Measurements from ENCODE around the gene PREPL.

PREPL gene

DNA sequence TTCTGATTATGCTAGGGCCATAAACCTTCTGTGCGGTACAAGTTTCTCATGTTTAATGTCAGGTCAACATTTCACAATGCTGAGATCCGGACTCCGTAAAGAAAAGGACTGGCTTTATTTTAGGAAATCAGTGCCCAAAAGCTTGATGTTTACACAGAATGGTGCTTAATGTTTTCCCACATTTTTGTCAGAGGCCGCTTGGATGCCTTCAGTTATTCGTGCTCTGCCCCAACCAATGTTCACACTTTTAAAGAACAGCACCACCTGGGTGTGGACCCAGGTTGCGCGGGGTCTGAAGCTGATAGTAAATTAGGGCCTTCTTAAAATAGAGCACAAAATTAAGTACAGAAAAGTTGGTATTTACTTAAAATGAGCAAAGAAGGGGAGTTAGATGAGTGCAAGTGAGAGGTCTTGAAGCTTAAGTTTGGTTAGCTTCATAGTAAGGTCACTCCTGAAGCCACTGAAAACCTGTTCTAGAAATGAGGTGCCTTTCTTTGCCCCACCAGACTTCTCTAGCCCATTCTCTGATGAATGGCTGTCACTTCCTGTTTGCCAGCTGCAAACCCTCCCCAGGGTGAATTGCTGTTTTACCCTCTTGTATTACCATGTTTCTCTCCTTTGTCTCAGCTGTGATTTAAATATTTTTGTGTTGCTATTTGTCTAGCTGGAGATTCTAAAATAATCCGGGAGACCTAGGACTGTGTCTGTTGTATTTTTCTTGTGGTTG, 65.5 kb downstream of the PREPL start:
- no peak for DNase-seq (ENCODE audit: low read depth)

DNA sequence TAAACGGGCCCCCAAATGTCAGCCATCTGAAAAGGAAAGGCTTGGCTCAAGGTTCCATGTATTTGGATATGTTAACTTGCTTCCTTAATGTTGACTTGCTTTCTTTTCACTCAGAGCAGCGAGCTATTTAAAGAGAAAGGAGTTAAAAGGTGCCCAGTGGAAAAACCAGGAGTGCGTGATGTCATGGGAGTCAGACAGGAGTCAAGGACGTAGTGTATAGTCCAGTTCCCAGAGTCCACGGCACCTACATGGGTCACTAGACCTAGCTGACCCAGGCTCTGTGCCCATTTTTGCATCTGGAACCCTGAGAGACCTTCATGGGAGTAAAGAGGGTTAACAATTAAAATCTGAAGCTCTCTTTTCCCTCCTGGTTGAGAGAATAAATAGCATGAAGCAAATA, 66.2 kb downstream of the PREPL start:
- no peak for DNase-seq (ENCODE audit: low read depth)

DNA sequence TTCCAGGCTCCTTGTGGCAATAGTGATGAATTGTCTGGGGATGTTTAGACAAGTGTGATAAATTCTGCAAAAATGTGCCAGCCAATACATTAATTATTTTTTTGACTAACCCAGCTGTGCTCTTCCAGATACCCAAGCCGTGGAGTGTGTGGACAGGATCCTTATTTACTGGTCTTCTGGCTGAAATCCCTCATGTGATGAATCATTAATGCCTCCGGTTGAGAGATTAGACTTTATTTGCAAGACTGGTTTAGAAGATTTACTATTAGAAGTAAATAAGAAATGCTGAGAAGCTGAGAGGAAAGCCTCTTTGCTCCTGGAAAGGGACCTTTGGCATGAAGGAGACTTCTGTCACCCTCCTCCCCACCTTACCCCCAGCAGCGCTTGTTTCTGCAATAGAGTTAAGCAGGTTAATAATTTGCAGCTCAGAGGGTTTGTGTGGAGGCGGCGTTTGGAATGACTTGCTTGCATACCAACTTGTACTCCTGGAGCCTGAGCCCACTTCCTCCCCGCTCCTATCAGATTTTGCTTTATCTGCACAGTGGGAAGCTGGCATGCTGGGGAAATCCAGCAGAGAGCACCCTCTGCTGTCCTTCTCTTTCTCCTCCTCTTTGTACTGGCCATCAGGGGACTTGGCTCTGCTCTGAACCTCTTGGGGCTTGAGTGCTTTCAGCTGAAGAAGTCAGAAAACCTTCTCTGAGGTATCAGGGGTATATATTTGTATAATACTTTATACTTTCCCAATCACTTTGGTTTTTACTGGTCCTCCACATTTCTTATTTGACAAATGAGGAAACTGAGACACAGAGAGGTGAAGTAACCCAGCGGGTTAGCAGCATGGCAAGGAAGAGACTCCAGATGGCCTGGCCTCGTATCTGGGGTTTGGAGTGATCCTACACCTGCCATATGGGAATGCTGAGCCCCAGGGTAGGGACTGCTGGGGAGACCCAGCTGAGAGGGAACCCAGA, 69.7 kb downstream of the PREPL start:
- peak; percentile 64 for DNase-seq (ENCODE audit: low read depth)

DNA sequence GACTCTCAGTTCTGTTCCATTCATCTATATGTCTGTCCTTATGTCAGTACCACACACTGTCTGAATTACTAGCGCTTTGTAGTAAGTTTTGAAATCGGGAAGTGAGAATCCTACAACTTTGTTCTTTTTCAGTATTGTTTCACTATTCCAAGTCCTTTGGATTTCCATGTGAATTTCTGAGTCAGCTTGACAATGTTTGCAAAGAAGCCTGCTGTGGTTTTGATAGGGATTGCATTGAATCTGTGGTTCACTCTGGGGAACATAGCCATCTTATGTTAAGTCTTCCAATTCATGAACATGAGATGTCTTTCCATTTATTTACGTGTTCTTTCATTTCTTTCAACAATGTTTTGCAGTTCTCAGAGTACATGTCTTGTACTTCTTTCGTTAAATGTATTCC, 71.0 kb downstream of the PREPL start:
- DNase-seq (ENCODE audit: low read depth): peak; percentile 60

DNA sequence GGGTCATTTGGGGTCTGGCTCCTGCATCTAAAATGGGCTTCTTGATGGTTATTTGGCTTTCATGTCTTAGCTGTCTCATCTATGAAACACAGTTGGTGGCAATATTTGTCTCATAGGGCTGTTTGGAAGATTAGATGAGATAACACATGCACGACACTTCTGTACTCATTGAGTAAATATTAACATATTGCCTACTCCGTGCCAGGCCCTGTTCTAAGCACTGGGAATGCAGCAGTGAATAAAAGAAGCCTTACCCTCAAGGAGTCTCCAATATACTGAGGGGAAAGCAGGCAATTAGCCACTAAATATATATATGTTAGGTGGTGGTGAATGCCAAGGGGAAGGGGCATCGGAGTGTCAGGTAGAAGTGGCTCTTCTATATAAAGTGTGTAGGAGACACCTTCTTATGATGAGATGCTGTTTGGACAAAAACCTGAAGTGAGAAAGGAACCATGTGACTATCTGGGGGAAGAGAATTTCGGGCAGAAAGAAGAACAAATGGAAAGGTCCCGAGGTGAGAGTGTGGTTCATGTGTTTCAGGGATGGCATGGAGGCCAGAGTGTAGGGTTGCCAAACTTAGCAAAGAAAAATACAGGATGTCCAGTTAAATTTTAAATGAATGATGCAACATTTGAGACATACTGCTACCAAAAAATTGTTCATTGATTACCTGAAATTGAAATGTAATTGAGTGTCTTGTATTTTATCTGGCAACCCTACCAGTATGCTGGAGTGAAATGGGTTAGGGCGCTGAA, 74.2 kb downstream of the PREPL start:
- DNase-seq (ENCODE audit: low read depth): no peak

DNA sequence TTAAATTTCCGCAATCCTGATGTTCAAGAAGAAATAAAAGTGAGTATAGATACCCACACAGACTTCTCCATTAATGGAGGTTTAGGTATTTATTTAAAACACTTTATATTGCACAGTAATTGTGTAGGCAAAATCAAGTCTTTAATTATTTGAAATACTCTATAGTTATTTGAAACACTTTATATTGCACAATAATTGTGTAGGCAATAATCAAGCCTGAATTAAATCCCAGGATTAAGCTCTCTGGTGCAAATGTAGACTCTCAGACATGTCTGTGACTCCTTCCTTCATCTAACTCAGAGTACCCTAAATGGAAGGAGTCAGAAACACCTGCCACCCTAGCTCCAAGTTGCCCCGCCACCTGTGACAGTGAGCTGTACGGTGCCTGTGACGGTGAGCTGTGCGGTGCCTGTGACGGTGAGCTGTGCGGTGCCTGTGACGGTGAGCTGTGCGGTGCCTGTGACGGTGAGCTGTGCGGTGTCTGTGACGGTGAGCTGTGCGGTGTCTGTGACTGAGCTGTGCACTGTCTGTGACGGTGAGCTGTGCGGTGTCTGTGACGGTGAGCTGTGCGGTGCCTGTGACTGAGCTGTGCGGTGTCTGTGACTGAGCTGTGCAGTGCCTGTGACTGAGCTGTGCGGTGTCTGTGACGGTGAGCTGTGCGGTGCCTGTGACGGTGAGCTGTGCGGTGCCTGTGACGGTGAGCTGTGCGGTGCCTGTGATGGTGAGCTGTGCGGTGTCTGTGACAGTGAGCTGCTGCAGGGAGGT, 75.0 kb downstream of the PREPL start:
- DNase-seq (ENCODE audit: low read depth): no peak

DNA sequence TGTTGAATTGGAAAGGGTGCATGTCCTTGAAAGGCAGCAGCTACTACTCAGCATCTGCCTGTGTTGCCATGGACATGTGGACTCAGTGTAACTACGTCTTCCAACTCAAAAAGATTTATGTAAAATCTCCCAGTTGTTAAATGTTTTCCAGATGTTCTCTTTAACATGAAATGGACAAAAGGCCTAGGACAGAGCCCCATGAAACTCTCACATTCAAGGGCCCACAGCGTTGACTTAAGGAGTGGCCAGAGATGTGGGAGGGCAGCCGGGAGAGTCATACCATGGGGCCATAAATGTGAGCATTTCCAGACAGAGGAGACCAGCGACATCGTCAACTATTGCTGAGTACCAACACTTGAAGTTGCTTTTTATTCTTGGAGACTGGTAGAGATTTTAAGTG, 76.1 kb downstream of the PREPL start:
- DNase-seq (ENCODE audit: low read depth): no peak

DNA sequence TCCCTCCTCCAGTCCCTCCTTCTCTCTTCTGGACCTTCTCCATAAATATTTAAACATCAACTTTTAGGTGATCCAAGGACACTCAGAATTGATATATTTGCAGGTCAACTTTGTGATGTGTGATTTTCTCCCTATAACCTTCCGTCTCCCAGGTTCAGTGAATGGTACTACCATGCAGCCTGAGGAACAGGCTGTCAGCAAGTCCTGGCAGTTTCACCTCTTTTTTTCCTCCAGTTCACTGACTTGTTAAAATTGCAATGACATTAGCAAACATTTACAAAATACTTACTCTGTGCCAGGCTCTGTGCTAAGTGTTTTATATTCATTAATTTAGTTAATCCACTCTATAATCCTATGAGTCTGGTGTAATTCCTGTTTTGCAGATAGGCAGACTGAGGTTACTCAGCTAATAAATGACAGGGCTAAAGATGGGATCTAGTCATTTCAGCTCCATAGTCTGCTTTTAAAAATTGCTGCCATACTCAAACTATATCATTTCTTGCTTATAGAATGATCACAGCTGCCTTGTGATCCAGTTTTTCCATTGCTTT, 78.1 kb downstream of the PREPL start:
- no peak for DNase-seq (ENCODE audit: low read depth)

DNA sequence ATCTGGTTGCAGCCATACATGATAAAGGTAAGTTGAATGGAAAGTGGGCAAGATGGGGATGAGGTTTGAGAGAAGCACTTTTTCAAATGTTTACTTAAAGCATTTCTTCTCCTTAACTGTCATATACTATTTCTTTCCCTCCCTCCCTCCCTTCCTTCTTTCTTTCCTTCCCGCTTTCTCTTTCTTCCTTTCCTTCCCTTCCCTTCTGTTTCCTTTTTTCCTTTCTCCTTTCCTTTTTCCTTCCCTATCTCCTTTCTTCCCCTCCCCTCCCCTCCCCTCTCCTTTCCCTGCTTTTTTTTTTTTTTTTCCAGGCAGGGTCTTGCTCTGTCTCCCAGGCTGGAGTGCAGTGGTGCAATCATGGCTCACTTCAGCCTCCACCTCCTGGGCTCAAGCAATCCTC, 80.4 kb downstream of the PREPL start:
- DNase-seq (ENCODE audit: low read depth): no peak

DNA sequence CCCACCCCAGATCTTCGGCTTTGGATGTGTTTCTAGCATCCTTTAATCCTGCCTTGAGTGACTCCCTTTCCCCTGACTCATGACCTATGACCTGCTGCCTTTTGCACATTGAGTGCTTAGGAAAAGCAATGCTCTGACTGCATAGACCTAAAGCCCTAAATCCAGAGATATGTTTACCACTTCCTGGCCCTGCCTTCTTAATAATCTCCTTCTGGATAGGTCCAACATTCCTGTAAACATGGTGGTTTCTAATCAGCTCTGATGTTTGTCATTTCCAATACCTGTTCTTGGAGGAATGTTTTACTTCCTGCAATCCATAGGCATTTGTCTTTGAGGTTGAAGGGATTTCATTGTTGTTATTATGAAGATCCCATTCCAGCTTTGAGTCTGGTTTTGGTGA, 83.8 kb downstream of the PREPL start:
- no peak for DNase-seq (ENCODE audit: low read depth)

DNA sequence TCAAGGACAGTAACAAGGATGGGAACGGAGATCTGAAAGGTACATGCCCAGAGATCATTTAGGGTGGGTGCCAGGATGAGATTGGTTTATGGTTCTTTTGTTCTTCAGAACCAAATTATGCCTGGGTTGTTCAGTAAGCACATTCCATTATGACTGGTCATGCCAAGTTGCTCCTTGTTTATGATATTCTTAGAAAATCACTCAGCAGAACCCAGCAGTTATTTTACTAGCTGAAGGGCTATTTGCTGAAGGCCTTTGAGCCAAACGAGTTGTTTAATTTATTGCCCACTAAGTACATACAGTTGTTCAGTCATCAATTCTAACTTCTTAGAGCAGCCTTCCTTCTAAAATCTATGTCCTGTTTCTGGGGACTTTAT, 85.4 kb downstream of the PREPL start:
- DNase-seq (ENCODE audit: low read depth): no peak

DNA sequence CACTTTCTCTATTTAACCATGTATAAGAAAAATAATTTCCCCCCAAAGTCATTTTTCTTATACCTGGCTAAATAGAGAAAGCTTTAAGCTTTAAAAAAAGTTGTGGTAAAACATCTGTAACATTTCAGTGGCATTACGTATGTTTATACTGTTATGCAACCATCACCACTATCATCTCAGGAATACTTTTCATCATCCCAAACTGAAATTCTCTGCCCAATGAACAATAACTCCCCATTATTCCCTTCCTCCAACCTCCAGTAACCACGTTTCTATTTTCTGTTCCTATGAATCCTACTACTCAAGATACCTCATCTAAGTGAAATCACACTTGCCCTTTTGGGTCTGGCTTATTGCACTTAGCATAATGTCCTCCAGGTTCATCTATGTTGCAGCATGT, 87.7 kb downstream of the PREPL start:
- no peak for DNase-seq (ENCODE audit: low read depth)

DNA sequence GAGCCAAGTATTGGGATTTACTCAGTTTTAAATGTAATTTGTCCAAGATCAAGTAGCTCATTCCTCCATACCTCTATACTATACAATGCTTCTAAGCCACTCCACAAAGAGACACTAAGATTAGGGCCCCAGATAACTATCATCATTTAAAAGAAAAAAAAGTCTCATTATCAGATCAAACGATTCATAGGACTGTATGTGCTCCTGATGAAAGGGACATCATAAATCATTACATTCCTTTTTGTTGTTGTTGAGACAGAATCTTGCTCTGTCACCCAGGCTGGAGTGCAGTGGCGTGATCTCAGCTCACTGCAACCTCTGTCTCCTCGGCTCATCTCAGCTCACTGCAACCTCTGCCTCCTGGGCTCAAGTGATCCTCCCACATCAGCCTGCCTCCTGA, 88.2 kb downstream of the PREPL start:
- no peak for DNase-seq (ENCODE audit: low read depth)

DNA sequence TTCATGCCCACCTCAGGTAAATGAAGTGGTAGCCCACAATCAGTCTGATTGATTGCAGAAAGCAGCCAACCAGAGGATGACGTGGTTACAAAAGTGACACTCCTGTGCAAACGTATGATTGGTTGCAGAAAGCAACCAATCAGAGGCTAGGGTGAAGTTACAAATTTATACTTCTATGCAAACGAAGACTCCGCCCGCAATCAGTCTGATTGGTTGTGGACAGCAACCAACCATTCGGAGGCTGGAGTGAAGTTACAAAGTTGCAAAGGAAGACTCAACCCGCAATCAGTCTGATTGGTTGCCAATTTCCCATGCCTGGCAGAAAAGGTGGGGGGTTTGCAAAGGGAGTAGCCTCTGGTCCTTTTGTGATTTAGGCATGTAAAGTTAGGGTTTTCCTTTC, 90.0 kb downstream of the PREPL start:
- DNase-seq (ENCODE audit: low read depth): no peak

DNA sequence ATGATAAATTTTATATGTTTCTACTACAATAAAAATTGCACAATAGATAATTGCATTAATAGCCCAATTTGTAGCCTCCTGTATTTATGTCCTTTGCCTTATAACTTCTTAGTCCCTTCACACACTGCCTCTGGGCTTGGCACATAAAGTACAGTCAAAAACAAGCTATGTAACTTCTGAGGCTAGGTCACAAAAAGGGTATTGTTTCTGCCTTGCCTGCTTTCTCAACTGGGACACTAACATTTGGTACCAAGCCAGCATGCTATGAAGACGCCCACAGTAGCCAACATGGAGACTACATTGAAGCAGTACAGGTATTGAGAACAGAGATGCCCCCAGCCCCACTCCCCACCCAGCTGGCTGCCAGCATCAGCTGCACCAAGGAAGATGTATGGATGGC, 91.5 kb downstream of the PREPL start:
- no peak for DNase-seq (ENCODE audit: low read depth)

DNA sequence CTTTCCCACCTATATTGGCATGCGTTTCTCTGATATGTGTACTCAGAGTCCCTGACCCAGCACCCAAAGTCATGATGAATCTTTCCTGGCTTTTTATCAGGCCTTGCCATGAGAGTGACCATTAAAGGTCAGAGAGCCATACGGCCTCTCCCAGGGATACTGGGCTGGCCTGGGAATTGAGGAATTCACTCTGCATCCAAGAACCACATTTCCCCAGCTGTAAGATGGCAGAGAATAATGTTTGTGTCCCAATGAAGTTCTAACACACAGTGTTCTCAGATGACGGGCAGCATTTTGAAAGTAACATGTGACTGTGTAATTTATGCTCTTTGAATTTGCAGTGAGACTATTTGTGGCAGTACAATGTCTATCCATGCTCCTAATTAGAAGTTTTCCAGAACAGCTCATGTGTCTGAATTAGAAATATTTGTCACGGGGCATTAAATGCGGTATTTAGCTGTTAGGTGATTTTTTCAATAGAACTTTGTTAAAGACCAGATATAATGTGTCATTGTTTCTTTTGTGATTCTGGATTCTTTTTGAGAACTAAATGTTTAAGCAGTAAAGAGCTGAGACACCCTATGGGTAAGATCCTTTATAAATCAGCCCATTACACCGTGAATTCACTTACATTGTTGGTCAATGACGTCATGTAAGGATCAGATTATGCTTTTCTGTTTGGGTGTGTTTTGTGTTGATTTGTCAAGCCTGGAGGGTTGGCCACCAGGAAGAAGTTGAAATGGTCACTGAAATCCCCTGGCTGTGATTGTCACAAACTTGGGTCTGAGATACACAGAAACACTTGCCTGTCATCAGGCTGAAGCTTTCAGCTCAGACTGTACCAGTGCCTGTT, 93.3 kb downstream of the PREPL start:
- no peak for DNase-seq (ENCODE audit: low read depth)
